Activated CD8-positive, alpha-beta memory T cell treated with anti-CD3 and anti-CD28 coated beads for 1 hour (primary cell): ENCODE data around the gene SERTAD2.

Source experiments
- DNase-seq, 2 donors: peaks; one replicate each; pipeline ENCODE4 v3.0.0-alpha.2; 2020; ENCODE audit warnings: low read depth in 1 of 2; ENCODE audit errors: extremely low read depth in 1 of 2

Gene SERTAD2

GRCh38 chr2:64653109-64654062 lies at the start of gene SERTAD2:
SERTAD2 (minus strand) TSS chr2:64653913; CDS start chr2:64636871, 17,042 bp downstream.
- peak; percentile 67 to 80 for DNase-seq

GRCh38 chr2:64700133-64700809 lies 46.6 kb upstream of the SERTAD2 start:
- DNase-seq: no peak

GRCh38 chr2:64699712-64700111 lies 46.0 kb upstream of the SERTAD2 start:
- no peak for DNase-seq

- DNase-seq: no peak
These were observed 45.1 kb upstream of the SERTAD2 start for GRCh38 chr2:64698668-64699444.

- no peak for DNase-seq
These were observed 44.5 kb upstream of the SERTAD2 start for GRCh38 chr2:64698177-64698643.

- DNase-seq: no peak
These were observed 43.8 kb upstream of the SERTAD2 start for GRCh38 chr2:64697297-64698176.

GRCh38 chr2:64696636-64697035 lies 42.9 kb upstream of the SERTAD2 start:
- no peak for DNase-seq

- no peak for DNase-seq
These were observed 42.1 kb upstream of the SERTAD2 start for GRCh38 chr2:64695721-64696261.

- DNase-seq: no peak
These were observed 38.7 kb upstream of the SERTAD2 start for GRCh38 chr2:64692401-64692800.

- DNase-seq: no peak
These were observed 35.2 kb upstream of the SERTAD2 start for GRCh38 chr2:64688909-64689308.

- DNase-seq: no peak
These were observed 32.7 kb upstream of the SERTAD2 start for GRCh38 chr2:64686283-64686956.

GRCh38 chr2:64685430-64685829 lies 31.7 kb upstream of the SERTAD2 start:
- DNase-seq: no peak

- no peak for DNase-seq
These were observed 30.2 kb upstream of the SERTAD2 start for GRCh38 chr2:64683771-64684510.

- DNase-seq: no peak
These were observed 27.8 kb upstream of the SERTAD2 start for GRCh38 chr2:64681479-64681967.

GRCh38 chr2:64679673-64680425 lies 26.1 kb upstream of the SERTAD2 start:
- no peak for DNase-seq

GRCh38 chr2:64678771-64679590 lies 25.3 kb upstream of the SERTAD2 start:
- no peak for DNase-seq

- no peak for DNase-seq
These were observed 23.8 kb upstream of the SERTAD2 start for GRCh38 chr2:64677530-64677929.
